Measurements from ENCODE around the gene CUX1.

Gene CUX1

GRCh38 chr7:101778026-101778580 lies 39.3 kb upstream of the CUX1 start:
- no peaks in the 10 kb centered on the region for H3K9me3 Mint-ChIP-seq
- no peak overlapping the region for H3K27ac Mint-ChIP-seq
- TF ChIP-seq CTCF (IDR thresholded peaks at IDR 0.05), result no peak
- H3K36me3 Mint-ChIP-seq (ENCODE audit: low read depth), result no peaks in the 10 kb centered on the region
- no peak overlapping the region for H3K4me3 Mint-ChIP-seq
- peaks cover 41% of the 10 kb centered on the region for H3K4me1 Mint-ChIP-seq
- peaks cover 8% of the 10 kb centered on the region for H3K27me3 Mint-ChIP-seq (ENCODE audit: low read depth, poor library complexity)
- DNase-seq, result no peak

- Mint-ChIP-seq H3K27me3 (ENCODE audit: low read depth, poor library complexity) (peaks cover 8% of the 10 kb centered on the region), H3K4me3 (no peak overlapping the region), H3K27ac (no peak overlapping the region), H3K36me3 (ENCODE audit: low read depth) (no peaks in the 10 kb centered on the region), H3K9me3 (no peaks in the 10 kb centered on the region), H3K4me1 (peaks cover 47% of the 10 kb centered on the region)
- no peak for TF ChIP-seq CTCF (IDR thresholded peaks at IDR 0.05)
- DNase-seq, result no peak
Measured at GRCh38 chr7:101779267-101779666, 38.2 kb upstream of the CUX1 start.

GRCh38 chr7:101780281-101780680 lies 37.1 kb upstream of the CUX1 start:
- Mint-ChIP-seq H3K4me3 (no peak overlapping the region), H3K9me3 (no peaks in the 10 kb centered on the region), H3K36me3 (ENCODE audit: low read depth) (no peaks in the 10 kb centered on the region), H3K27me3 (ENCODE audit: low read depth, poor library complexity) (peaks cover 8% of the 10 kb centered on the region), H3K4me1 (peaks cover 57% of the 10 kb centered on the region), H3K27ac (no peak overlapping the region)
- no peak for TF ChIP-seq CTCF (IDR thresholded peaks at IDR 0.05)
- DNase-seq, result no peak

- H3K9me3 Mint-ChIP-seq, result no peaks in the 10 kb centered on the region
Measured at GRCh38 chr7:101781439-101781838, 36.0 kb upstream of the CUX1 start.

GRCh38 chr7:101782476-101782875 lies 35.0 kb upstream of the CUX1 start:
- no peaks in the 10 kb centered on the region for H3K9me3 Mint-ChIP-seq
- no peaks in the 10 kb centered on the region for H3K36me3 Mint-ChIP-seq (ENCODE audit: low read depth)
- TF ChIP-seq CTCF (IDR thresholded peaks at IDR 0.05), result no peak
- no peak overlapping the region for H3K4me3 Mint-ChIP-seq
- no peak for DNase-seq
- no peak overlapping the region for H3K27ac Mint-ChIP-seq
- H3K4me1 Mint-ChIP-seq, result peaks cover 40% of the 10 kb centered on the region
- H3K27me3 Mint-ChIP-seq (ENCODE audit: low read depth, poor library complexity), result peaks cover 8% of the 10 kb centered on the region

More at GRCh38 chr7:101781439-101781838, 36.0 kb upstream of the CUX1 start:
- no peak overlapping the region for H3K4me3 Mint-ChIP-seq
- no peak overlapping the region for H3K27ac Mint-ChIP-seq
- no peaks in the 10 kb centered on the region for H3K36me3 Mint-ChIP-seq (ENCODE audit: low read depth)
- H3K4me1 Mint-ChIP-seq, result peaks cover 49% of the 10 kb centered on the region
- no peak for DNase-seq
- peaks cover 8% of the 10 kb centered on the region for H3K27me3 Mint-ChIP-seq (ENCODE audit: low read depth, poor library complexity)
- TF ChIP-seq CTCF (IDR thresholded peaks at IDR 0.05), result no peak

GRCh38 chr7:101782896-101783295 lies 34.5 kb upstream of the CUX1 start:
- Mint-ChIP-seq H3K27ac (no peak overlapping the region), H3K36me3 (ENCODE audit: low read depth) (no peaks in the 10 kb centered on the region), H3K4me3 (no peak overlapping the region), H3K9me3 (peaks cover under 1% of the 10 kb centered on the region), H3K27me3 (ENCODE audit: low read depth, poor library complexity) (peaks cover 8% of the 10 kb centered on the region), H3K4me1 (peaks cover 36% of the 10 kb centered on the region)
- no peak for TF ChIP-seq CTCF (IDR thresholded peaks at IDR 0.05)
- no peak for DNase-seq
